H1 (cell line): ENCODE data around the gene FBXL14. TPM values are rescaled to one million over a fixed set of nuclear protein-coding genes. Genes with fewer than 3 reads are reported as not detected.

Source experiments
- BACH1 ChIP-seq: IDR thresholded peaks from 2 replicates; pipeline ENCODE4 v1.6.1; 2012; ENCODE audit warnings: low read length, improper control_type of control experiment
- BCL11A ChIP-seq, 2 experiments: IDR thresholded peaks; one replicate each; pipeline ENCODE4 v1.6.1; 2011; ENCODE audit warnings: low read depth in 2 of 2, low read length in 2 of 2, mild to moderate bottlenecking in 2 of 2
- SP2 ChIP-seq: IDR thresholded peaks from 2 replicates; pipeline ENCODE4 v1.6.1; 2012; ENCODE audit warnings: mild to moderate bottlenecking, low read length, inconsistent platforms
- polyA plus RNA-seq, 7 experiments: library from polyadenylated mRNA; depleted of rRNA in 3 of 7; stranded (reverse) in 5 of 7; unstranded in 2 of 7; fragments of >200 nt in 5 of 7; fragments of 200-250 nt in 2 of 7; gene quantifications; 1 replicate in 5 of 7; 2 replicates in 1 of 7; 4 replicates in 1 of 7; pipeline versions ENCODE4 v1.2.1 to v1.2.3, GENCODE V29; 2011 to 2013; ENCODE audit warnings: missing spikeins in 2 of 7, mixed read lengths in 2 of 7
- total RNA-seq: library from RNA; stranded (reverse); fragmentation: NEBNext Ultra II Directional; extraction: Animal tissue kit (Norgen Biotek cat#: 25700); gene quantifications from 2 replicates; pipeline ENCODE4 v1.2.1, GENCODE V29; 2021

Gene FBXL14
- total and polyA plus RNA-seq, 2 of the 8 experiments (the other 6 are each of a cell fraction or from before 2014, with no cell fraction given): 5.5 to 9.6 TPM

- TF ChIP-seq BCL11A (IDR thresholded peaks at IDR 0.05; ENCODE audit: low read depth in 2 of 2, low read length in 2 of 2) (no peak), SP2 (no peak), BACH1 (no peak)
These were observed 43.8 kb upstream of the FBXL14 start (continued) for GRCh38 chr12:1638203-1638602.
